GM23338 (cell line): ENCODE measurements around the gene CD48. TPM values are rescaled to one million over a fixed set of nuclear protein-coding genes. Genes with fewer than 3 reads are reported as not detected.

Experiments used
- ATAC-seq: fragments of 200-7000 bp; cut with Tn5 transposase; 3 replicates; pipeline ENCODE4 v1.9.1; 2020
- DNase-seq: peaks from one replicate; pipeline ENCODE4 v3.0.0-alpha.2; 2015; ENCODE audit warnings: low spot score
- H2AFZ ChIP-seq: fragments of 200-600 bp; sonication (generic); 2 replicates; pipeline ENCODE4 v1.8.0; 2016; ENCODE audit warnings: antibody characterized with exemption, mild to moderate bottlenecking, moderate library complexity
- H3F3A ChIP-seq: fragments of 200-600 bp; sonication (generic); replicated peaks from 2 replicates; pipeline ENCODE4 v1.8.0; 2017; ENCODE audit warnings: antibody characterized with exemption, mixed run types, low read depth
- H3K27ac ChIP-seq: fragments of 200-600 bp; sonication (generic); 2 replicates; pipeline ENCODE4 v1.6.1; 2016; ENCODE audit warnings: low read depth
- H3K27me3 ChIP-seq: fragments of 200-600 bp; sonication (generic); 2 replicates; pipeline ENCODE4 v1.8.0; 2016; ENCODE audit warnings: mild to moderate bottlenecking, mixed run types, moderate library complexity; ENCODE audit not compliant: insufficient read depth
- H3K36me3 ChIP-seq: fragments of 200-600 bp; sonication (generic); 2 replicates; pipeline ENCODE4 v1.8.0; 2016; ENCODE audit warnings: mild to moderate bottlenecking; ENCODE audit not compliant: insufficient read depth
- H3K4me1 ChIP-seq: fragments of 200-600 bp; sonication (generic); 2 replicates; pipeline ENCODE4 v1.8.0; 2016; ENCODE audit warnings: mild to moderate bottlenecking, moderate library complexity; ENCODE audit not compliant: insufficient read depth
- H3K4me2 ChIP-seq: fragments of 200-600 bp; sonication (generic); 2 replicates; pipeline ENCODE4 v1.7.1; 2017; ENCODE audit warnings: mixed run types
- H3K4me3 ChIP-seq: fragments of 200-600 bp; sonication (generic); 2 replicates; pipeline ENCODE4 v1.6.1; 2016; ENCODE audit warnings: mixed run types
- H3K79me2 ChIP-seq: fragments of 200-600 bp; sonication (generic); replicated peaks from 2 replicates; pipeline ENCODE4 v1.8.0; 2017; ENCODE audit warnings: mild to moderate bottlenecking; ENCODE audit not compliant: insufficient read depth
- H3K9me2 ChIP-seq: fragments of 200-600 bp; sonication (generic); 2 replicates; pipeline ENCODE4 v1.8.0; 2017; ENCODE audit not compliant: insufficient read depth
- H4K20me1 ChIP-seq: fragments of 200-600 bp; sonication (generic); replicated peaks from 2 replicates; pipeline ENCODE4 v1.8.0; 2017; ENCODE audit warnings: mild to moderate bottlenecking; ENCODE audit not compliant: insufficient read depth
- H3K27ac Mint-ChIP-seq: 2 replicates; pipeline ENCODE4 v1.8.0; 2020; ENCODE audit warnings: inconsistent platforms, mild to moderate bottlenecking, moderate library complexity, mixed read lengths
- H3K27me3 Mint-ChIP-seq: 3 replicates; pipeline ENCODE4 v1.8.0; 2022; ENCODE audit warnings: low read depth, mild to moderate bottlenecking, moderate library complexity, mixed read lengths, inconsistent platforms; ENCODE audit not compliant: insufficient read depth, poor library complexity
- H3K36me3 Mint-ChIP-seq: 3 replicates; pipeline ENCODE4 v1.8.0; 2021; ENCODE audit warnings: low read depth, mild to moderate bottlenecking, inconsistent platforms, moderate library complexity, mixed read lengths
- H3K4me1 Mint-ChIP-seq: 3 replicates; pipeline ENCODE4 v1.8.0; 2020; ENCODE audit warnings: mild to moderate bottlenecking, inconsistent platforms, mixed read lengths
- H3K4me3 Mint-ChIP-seq: 3 replicates; pipeline ENCODE4 v1.8.0; 2021; ENCODE audit warnings: moderate library complexity, mild to moderate bottlenecking, inconsistent platforms, mixed read lengths
- H3K9me3 Mint-ChIP-seq: 3 replicates; pipeline ENCODE4 v1.8.0; 2020; ENCODE audit warnings: moderate library complexity, mild to moderate bottlenecking, inconsistent platforms, mixed read lengths
- EZH2 ChIP-seq: fragments of 200-600 bp; sonication (generic); IDR thresholded peaks from one replicate; pipeline ENCODE4 v1.8.0; 2017; ENCODE audit warnings: antibody characterized with exemption, mild to moderate bottlenecking, low read depth; ENCODE audit not compliant: unreplicated experiment
- EZH2phosphoT487 ChIP-seq: fragments of 200-600 bp; sonication (generic); IDR thresholded peaks from one replicate; pipeline ENCODE4 v1.8.1; 2018; ENCODE audit warnings: antibody characterized with exemption; ENCODE audit not compliant: unreplicated experiment
- JUNB ChIP-seq: IDR thresholded peaks from one replicate; pipeline ENCODE4 v1.6.1; 2016; ENCODE audit warnings: antibody characterized with exemption; ENCODE audit not compliant: unreplicated experiment
- ZNF462 ChIP-seq: fragments of 250-450 bp; sonication (Bioruptor Pico); IDR thresholded peaks from 2 replicates; pipeline ENCODE4 v1.5.0; 2020; ENCODE audit warnings: mild to moderate bottlenecking, moderate library complexity
- polyA plus RNA-seq: library from polyadenylated mRNA; unstranded; fragments of >200 nt; fragmentation: Nextera tagmentation; extraction: Ambion mirVana; gene quantifications from 2 replicates; pipeline ENCODE4 v1.2.1, GENCODE V29; 2016
- total RNA-seq: library from RNA; depleted of rRNA; stranded (reverse); fragments of >200 nt; shearing (Covaris generic); gene quantifications from 2 replicates; pipeline ENCODE4 v1.2.3, GENCODE V29; 2014

CD48 gene
- total and polyA plus RNA-seq, 2 experiments from 2014 or later = 0.34 to 0.45 TPM

GRCh38 chr1:160646711-160647328 is 64.8 kb downstream of the CD48 start, which contains the start of gene SLAMF1:
Gene SLAMF1 (minus strand): TSS chr1:160647044. CDS start chr1:160646945, 99 bp downstream.
- Histone ChIP-seq H4K20me1 (no peaks in the 10 kb centered on the region), H3K4me1 (peaks cover 12% of the 10 kb centered on the region), H3K4me3 (no peak within 1 kb of the TSS), H3K4me2 (no peak within 1 kb of the TSS), H3K27me3 (no peaks in the 10 kb centered on the region), H3K79me2 (no peaks in the 10 kb centered on the region), H3F3A (no peaks in the 10 kb centered on the region), H3K27ac (no peak within 1 kb of the TSS), H3K9me2 (peaks cover 5% of the 10 kb centered on the region; the same call in 1 of the 2 replicates), H3K36me3 (no peaks in the 10 kb centered on the region), H2AFZ (peak within 1 kb of the TSS; percentile 59)
- no peaks in the 10 kb centered on the region for H3K36me3 Mint-ChIP-seq
- DNase-seq = no peak
- H3K9me3 Mint-ChIP-seq = no peaks in the 10 kb centered on the region
- H3K4me3 Mint-ChIP-seq = no peak within 1 kb of the TSS; the same call in 2 of the 3 replicates
- H3K27me3 Mint-ChIP-seq = peaks cover 4% of the 10 kb centered on the region
- TF ChIP-seq JUNB (no peak), EZH2phosphoT487 (no peak), ZNF462 (CRISPR knock-in tag) (no peak)
- 0 out of 2 replicates have a peak within 1 kb of the TSS, but pooled peaks have one; percentile 17 for H3K27ac Mint-ChIP-seq
- H3K4me1 Mint-ChIP-seq = peaks cover 11% of the 10 kb centered on the region
- no peak for ATAC-seq

GRCh38 chr1:160646180-160646579 is 65.4 kb downstream of the CD48 start:
- peaks cover 5% of the 10 kb centered on the region for H3K4me1 Mint-ChIP-seq
- H3K9me2 ChIP-seq = peaks cover 5% of the 10 kb centered on the region; the same call in 1 of the 2 replicates
- no peaks in the 10 kb centered on the region for H4K20me1 ChIP-seq
- H3K4me1 ChIP-seq = peaks cover 6% of the 10 kb centered on the region
- no peaks in the 10 kb centered on the region for H3K9me3 Mint-ChIP-seq
- DNase-seq = no peak
- H3K27me3 ChIP-seq = no peaks in the 10 kb centered on the region
- no peaks in the 10 kb centered on the region for H3F3A ChIP-seq
- peaks cover 4% of the 10 kb centered on the region for H3K27me3 Mint-ChIP-seq
- no peaks in the 10 kb centered on the region for H3K36me3 ChIP-seq
- no peak overlapping the region for H3K4me2 ChIP-seq
- H3K27ac ChIP-seq = no peak overlapping the region
- TF ChIP-seq EZH2 (no peak), ZNF462 (CRISPR knock-in tag) (no peak)
- no peaks in the 10 kb centered on the region for H3K79me2 ChIP-seq
- no peaks in the 10 kb centered on the region for H3K36me3 Mint-ChIP-seq
- no peak for ATAC-seq
- 0 out of 2 replicates have a peak overlapping the region, but pooled peaks have one; percentile 28 for H2AFZ ChIP-seq
- no peak overlapping the region for H3K4me3 ChIP-seq
- no peak overlapping the region for H3K4me3 Mint-ChIP-seq
- no peak overlapping the region for H3K27ac Mint-ChIP-seq
